ENCODE data around the gene MYL3. TPM values are rescaled to one million over a fixed set of nuclear protein-coding genes. Genes with fewer than 3 reads are reported as not detected.

MYL3 gene
- total and polyA plus RNA-seq, 3 donors from 2014 or later, result 1.2 to 14.5 (median 3.0) TPM

DNA sequence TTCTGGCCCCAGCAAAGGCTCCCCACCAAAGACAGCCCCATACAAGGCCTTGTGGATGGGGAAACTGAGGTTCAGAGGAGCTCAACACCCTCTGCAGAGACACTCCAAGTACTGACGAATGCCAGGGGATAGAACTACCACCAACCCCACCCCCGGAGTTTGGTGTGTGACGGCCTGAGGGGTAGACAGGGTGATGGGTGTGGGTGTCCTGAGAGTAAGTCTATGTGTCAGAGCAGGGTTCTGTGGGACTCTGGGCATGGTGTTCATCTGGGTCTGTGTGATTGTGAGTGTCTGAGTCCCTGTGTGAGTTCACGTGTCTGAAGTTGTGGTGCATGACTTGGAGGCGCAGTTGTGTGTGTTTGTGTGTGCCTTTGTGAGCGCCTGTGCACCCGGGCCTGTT, 21.7 kb upstream of the MYL3 start:
- Histone ChIP-seq H3K27ac (no peak overlapping the region), H3K4me3 (no peak overlapping the region), H3K9me3 (no peaks in the 10 kb centered on the region), H3K4me1 (peaks cover 8% of the 10 kb centered on the region), H3K36me3 (ENCODE audit: low read depth, missing control alignments) (no peaks in the 10 kb centered on the region), H3K27me3 (no peaks in the 10 kb centered on the region)
- intact Hi-C loops (cut with DNase I; ENCODE audit: low total_unique reads), result no loop called here
- no peak for DNase-seq
- TF ChIP-seq POLR2A (IDR thresholded peaks at IDR 0.05), result no peak
- TF ChIP-seq, protein P1, sequence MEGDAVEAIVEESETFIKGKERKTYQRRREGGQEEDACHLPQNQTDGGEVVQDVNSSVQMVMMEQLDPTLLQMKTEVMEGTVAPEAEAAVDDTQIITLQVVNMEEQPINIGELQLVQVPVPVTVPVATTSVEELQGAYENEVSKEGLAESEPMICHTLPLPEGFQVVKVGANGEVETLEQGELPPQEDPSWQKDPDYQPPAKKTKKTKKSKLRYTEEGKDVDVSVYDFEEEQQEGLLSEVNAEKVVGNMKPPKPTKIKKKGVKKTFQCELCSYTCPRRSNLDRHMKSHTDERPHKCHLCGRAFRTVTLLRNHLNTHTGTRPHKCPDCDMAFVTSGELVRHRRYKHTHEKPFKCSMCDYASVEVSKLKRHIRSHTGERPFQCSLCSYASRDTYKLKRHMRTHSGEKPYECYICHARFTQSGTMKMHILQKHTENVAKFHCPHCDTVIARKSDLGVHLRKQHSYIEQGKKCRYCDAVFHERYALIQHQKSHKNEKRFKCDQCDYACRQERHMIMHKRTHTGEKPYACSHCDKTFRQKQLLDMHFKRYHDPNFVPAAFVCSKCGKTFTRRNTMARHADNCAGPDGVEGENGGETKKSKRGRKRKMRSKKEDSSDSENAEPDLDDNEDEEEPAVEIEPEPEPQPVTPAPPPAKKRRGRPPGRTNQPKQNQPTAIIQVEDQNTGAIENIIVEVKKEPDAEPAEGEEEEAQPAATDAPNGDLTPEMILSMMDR (IDR thresholded peaks at IDR 0.05), result no peak
- 98% methylated on average over 5 to 7 of the region's 7 CpGs for WGBS, 2 donors

DNA sequence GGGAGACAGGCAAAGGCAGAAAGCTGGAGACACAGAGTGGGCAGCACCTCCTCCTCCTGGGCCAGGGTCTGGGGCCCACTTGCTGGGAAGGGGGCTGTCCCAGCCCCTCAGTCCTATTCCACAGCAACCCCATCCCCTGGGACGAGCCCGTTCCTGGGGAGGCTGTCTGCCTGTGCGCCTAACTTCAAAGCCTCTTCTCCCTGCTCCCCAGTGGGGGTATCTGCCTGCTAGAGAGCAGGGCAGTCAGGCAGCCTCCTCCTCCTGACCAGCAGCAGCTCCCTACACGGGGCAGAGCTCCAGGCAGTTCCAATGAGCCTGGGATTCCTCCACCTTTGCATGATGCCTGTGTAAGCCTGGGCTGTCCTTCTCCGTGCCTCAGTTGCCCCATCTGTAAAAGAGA, 21.2 kb upstream of the MYL3 start:
- Histone ChIP-seq H3K27me3 (no peaks in the 10 kb centered on the region), H3K36me3 (ENCODE audit: low read depth, missing control alignments) (no peaks in the 10 kb centered on the region), H3K27ac (no peak overlapping the region), H3K9me3 (no peaks in the 10 kb centered on the region), H3K4me1 (peaks cover 8% of the 10 kb centered on the region), H3K4me3 (no peak overlapping the region)
- no peak for TF ChIP-seq POLR2A (IDR thresholded peaks at IDR 0.05)
- TF ChIP-seq, protein P1 (IDR thresholded peaks at IDR 0.05), result no peak
- intact Hi-C loops (cut with DNase I; ENCODE audit: low total_unique reads), result no loop called here
- no peak for DNase-seq
- WGBS, 2 donors, result 53 to 57% methylated on average over 1 to 5 of the region's 5 CpGs

DNA sequence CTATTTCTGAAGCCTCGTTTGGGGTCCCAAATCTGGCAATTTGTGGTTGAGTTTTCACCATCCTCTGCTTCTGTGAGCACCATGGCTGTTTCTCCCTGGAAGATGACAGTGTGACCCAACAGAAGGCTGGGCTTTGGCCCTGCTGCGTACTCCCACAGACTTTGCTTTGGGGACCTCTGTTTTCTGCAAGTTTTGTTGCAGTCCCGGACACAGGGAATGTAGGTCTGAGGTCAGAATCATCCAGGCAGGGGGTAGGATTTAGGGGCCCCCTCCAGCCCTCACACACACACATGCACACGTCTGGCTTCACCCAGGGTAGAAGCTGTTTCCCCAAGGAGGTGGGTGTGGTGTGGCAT, 20.6 kb upstream of the MYL3 start:
- Histone ChIP-seq H3K27me3 (no peaks in the 10 kb centered on the region), H3K4me1 (peaks cover 8% of the 10 kb centered on the region), H3K4me3 (peak overlapping the region in 1 of 2 donors; percentile 66), H3K36me3 (ENCODE audit: low read depth, missing control alignments) (no peaks in the 10 kb centered on the region), H3K9me3 (no peaks in the 10 kb centered on the region), H3K27ac (no peak overlapping the region)
- TF ChIP-seq, protein P1 (IDR thresholded peaks at IDR 0.05), result no peak
- TF ChIP-seq POLR2A (IDR thresholded peaks at IDR 0.05), result no peak
- intact Hi-C loops (cut with DNase I; ENCODE audit: low total_unique reads), result no loop called here
- WGBS, 2 donors, result 42 to 53% methylated on average over 2 to 4 of the region's 4 CpGs
- no peak for DNase-seq

DNA sequence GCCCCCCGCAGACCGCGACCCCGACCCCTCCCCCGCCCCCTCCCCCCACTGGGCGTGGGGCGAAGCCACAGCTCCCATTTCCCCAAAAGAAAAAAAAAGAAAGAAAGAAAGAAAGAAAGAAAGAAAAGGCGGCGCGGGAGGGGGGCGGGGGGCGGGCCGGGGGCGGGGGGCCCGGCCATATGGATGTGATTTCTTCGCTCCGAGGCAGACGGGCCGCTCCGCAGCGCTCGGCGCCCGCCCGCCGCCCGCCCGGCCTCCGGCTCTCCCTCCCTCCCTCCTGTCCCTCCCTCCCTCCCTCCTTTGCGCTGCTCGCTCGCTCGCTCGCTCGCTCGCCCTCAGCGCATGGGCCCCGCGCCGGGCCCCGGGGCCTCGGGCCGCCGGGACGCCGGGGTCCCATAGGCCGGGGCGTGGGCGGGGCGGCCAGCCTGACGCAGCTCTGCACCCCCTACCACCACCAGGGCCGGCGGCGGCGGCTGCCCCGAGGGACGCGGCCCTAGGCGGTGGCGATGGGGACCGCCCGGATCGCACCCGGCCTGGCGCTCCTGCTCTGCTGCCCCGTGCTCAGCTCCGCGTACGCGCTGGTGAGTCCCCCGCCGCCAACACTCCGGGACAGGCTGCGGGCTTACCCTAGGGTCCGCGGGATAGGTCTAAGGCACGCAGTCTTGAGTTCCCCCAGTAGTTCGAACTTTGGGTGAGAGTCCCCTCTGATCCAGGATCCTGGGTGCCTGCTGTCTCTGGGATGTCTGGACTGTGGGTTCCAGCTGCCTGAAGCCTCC, 20.0 kb upstream of the MYL3 start:
- Histone ChIP-seq H3K36me3 (ENCODE audit: low read depth, missing control alignments) (no peaks in the 10 kb centered on the region), H3K4me1 (peaks cover 8% of the 10 kb centered on the region), H3K4me3 (peak overlapping the region; percentile 65 to 66), H3K27ac (peak overlapping the region in 1 of 2 donors; percentile 68), H3K27me3 (no peaks in the 10 kb centered on the region), H3K9me3 (no peaks in the 10 kb centered on the region)
- DNase-seq, result no peak
- TF ChIP-seq POLR2A (IDR thresholded peaks at IDR 0.05), result no peak
- TF ChIP-seq, protein P1 (IDR thresholded peaks at IDR 0.05), result no peak
- 2 to 6% methylated on average over 30 to 42 of the region's 78 CpGs for WGBS, 2 donors
- intact Hi-C loops (cut with DNase I; ENCODE audit: low total_unique reads), result no loop called here
